GM23338 (cell line): ENCODE data around the gene SORCS3. TPM values are rescaled to one million over a fixed set of nuclear protein-coding genes. Genes with fewer than 3 reads are reported as not detected.
A peak's percentile ranks its signal among the peaks of the same experiment; 100 is the strongest.

Source experiments
- ATAC-seq: fragments of 200-7000 bp; cut with Tn5 transposase; 3 replicates; pipeline ENCODE4 v1.9.1; 2020
- DNase-seq: peaks from one replicate; pipeline ENCODE4 v3.0.0-alpha.2; 2015; ENCODE audit warnings: low spot score
- H2AFZ ChIP-seq: fragments of 200-600 bp; sonication (generic); 2 replicates; pipeline ENCODE4 v1.8.0; 2016; ENCODE audit warnings: antibody characterized with exemption, mild to moderate bottlenecking, moderate library complexity
- H3F3A ChIP-seq: fragments of 200-600 bp; sonication (generic); replicated peaks from 2 replicates; pipeline ENCODE4 v1.8.0; 2017; ENCODE audit warnings: antibody characterized with exemption, mixed run types, low read depth
- H3K27ac ChIP-seq: fragments of 200-600 bp; sonication (generic); 2 replicates; pipeline ENCODE4 v1.6.1; 2016; ENCODE audit warnings: low read depth
- H3K27me3 ChIP-seq: fragments of 200-600 bp; sonication (generic); 2 replicates; pipeline ENCODE4 v1.8.0; 2016; ENCODE audit warnings: mild to moderate bottlenecking, mixed run types, moderate library complexity; ENCODE audit not compliant: insufficient read depth
- H3K36me3 ChIP-seq: fragments of 200-600 bp; sonication (generic); 2 replicates; pipeline ENCODE4 v1.8.0; 2016; ENCODE audit warnings: mild to moderate bottlenecking; ENCODE audit not compliant: insufficient read depth
- H3K4me1 ChIP-seq: fragments of 200-600 bp; sonication (generic); 2 replicates; pipeline ENCODE4 v1.8.0; 2016; ENCODE audit warnings: mild to moderate bottlenecking, moderate library complexity; ENCODE audit not compliant: insufficient read depth
- H3K4me2 ChIP-seq: fragments of 200-600 bp; sonication (generic); 2 replicates; pipeline ENCODE4 v1.7.1; 2017; ENCODE audit warnings: mixed run types
- H3K4me3 ChIP-seq: fragments of 200-600 bp; sonication (generic); 2 replicates; pipeline ENCODE4 v1.6.1; 2016; ENCODE audit warnings: mixed run types
- H3K79me2 ChIP-seq: fragments of 200-600 bp; sonication (generic); replicated peaks from 2 replicates; pipeline ENCODE4 v1.8.0; 2017; ENCODE audit warnings: mild to moderate bottlenecking; ENCODE audit not compliant: insufficient read depth
- H3K9me2 ChIP-seq: fragments of 200-600 bp; sonication (generic); 2 replicates; pipeline ENCODE4 v1.8.0; 2017; ENCODE audit not compliant: insufficient read depth
- H4K20me1 ChIP-seq: fragments of 200-600 bp; sonication (generic); replicated peaks from 2 replicates; pipeline ENCODE4 v1.8.0; 2017; ENCODE audit warnings: mild to moderate bottlenecking; ENCODE audit not compliant: insufficient read depth
- H3K27ac Mint-ChIP-seq: 2 replicates; pipeline ENCODE4 v1.8.0; 2020; ENCODE audit warnings: inconsistent platforms, mild to moderate bottlenecking, moderate library complexity, mixed read lengths
- H3K27me3 Mint-ChIP-seq: 3 replicates; pipeline ENCODE4 v1.8.0; 2022; ENCODE audit warnings: low read depth, mild to moderate bottlenecking, moderate library complexity, mixed read lengths, inconsistent platforms; ENCODE audit not compliant: insufficient read depth, poor library complexity
- H3K36me3 Mint-ChIP-seq: 3 replicates; pipeline ENCODE4 v1.8.0; 2021; ENCODE audit warnings: low read depth, mild to moderate bottlenecking, inconsistent platforms, moderate library complexity, mixed read lengths
- H3K4me1 Mint-ChIP-seq: 3 replicates; pipeline ENCODE4 v1.8.0; 2020; ENCODE audit warnings: mild to moderate bottlenecking, inconsistent platforms, mixed read lengths
- H3K4me3 Mint-ChIP-seq: 3 replicates; pipeline ENCODE4 v1.8.0; 2021; ENCODE audit warnings: moderate library complexity, mild to moderate bottlenecking, inconsistent platforms, mixed read lengths
- H3K9me3 Mint-ChIP-seq: 3 replicates; pipeline ENCODE4 v1.8.0; 2020; ENCODE audit warnings: moderate library complexity, mild to moderate bottlenecking, inconsistent platforms, mixed read lengths
- EZH2 ChIP-seq: fragments of 200-600 bp; sonication (generic); IDR thresholded peaks from one replicate; pipeline ENCODE4 v1.8.0; 2017; ENCODE audit warnings: antibody characterized with exemption, mild to moderate bottlenecking, low read depth; ENCODE audit not compliant: unreplicated experiment
- REST ChIP-seq: IDR thresholded peaks from one replicate; pipeline ENCODE4 v1.6.1; 2018; ENCODE audit warnings: antibody characterized with exemption; ENCODE audit not compliant: unreplicated experiment
- ZNF462 ChIP-seq: fragments of 250-450 bp; sonication (Bioruptor Pico); IDR thresholded peaks from 2 replicates; pipeline ENCODE4 v1.5.0; 2020; ENCODE audit warnings: mild to moderate bottlenecking, moderate library complexity
- polyA plus RNA-seq: library from polyadenylated mRNA; unstranded; fragments of >200 nt; fragmentation: Nextera tagmentation; extraction: Ambion mirVana; gene quantifications from 2 replicates; pipeline ENCODE4 v1.2.1, GENCODE V29; 2016
- total RNA-seq: library from RNA; depleted of rRNA; stranded (reverse); fragments of >200 nt; shearing (Covaris generic); gene quantifications from 2 replicates; pipeline ENCODE4 v1.2.3, GENCODE V29; 2014

Gene SORCS3
- total and polyA plus RNA-seq, 2 experiments from 2014 or later = 0.37 to 1.4 TPM

GRCh38 chr10:104750291-104750690 lies 109.2 kb downstream of the SORCS3 start:
- H3K36me3 Mint-ChIP-seq = no peaks in the 10 kb centered on the region
- no peaks in the 10 kb centered on the region for H4K20me1 ChIP-seq
- H3K36me3 ChIP-seq = no peaks in the 10 kb centered on the region
- no peak overlapping the region for H2AFZ ChIP-seq
- no peaks in the 10 kb centered on the region for H3K4me1 Mint-ChIP-seq
- no peak overlapping the region for H3K4me2 ChIP-seq
- no peak overlapping the region for H3K4me3 Mint-ChIP-seq
- no peaks in the 10 kb centered on the region for H3K9me3 Mint-ChIP-seq
- no peaks in the 10 kb centered on the region for H3K27me3 Mint-ChIP-seq
- no peak overlapping the region for H3K4me3 ChIP-seq
- no peaks in the 10 kb centered on the region for H3K27me3 ChIP-seq
- no peaks in the 10 kb centered on the region for H3K79me2 ChIP-seq
- no peak overlapping the region for H3K27ac Mint-ChIP-seq
- ATAC-seq = peak; percentile 25; the same call in 1 of the 3 replicates
- H3K9me2 ChIP-seq = peaks cover 3% of the 10 kb centered on the region; the same call in 1 of the 2 replicates
- no peak overlapping the region for H3K27ac ChIP-seq
- peak; percentile 27 for DNase-seq
- H3F3A ChIP-seq = no peaks in the 10 kb centered on the region
- no peaks in the 10 kb centered on the region for H3K4me1 ChIP-seq
- TF ChIP-seq ZNF462 (CRISPR knock-in tag) (no peak), REST (peak; percentile 70), EZH2 (no peak)
